ENCODE results near the gene LAMTOR2. TPM values are rescaled to one million over a fixed set of nuclear protein-coding genes. Genes with fewer than 3 reads are reported as not detected.
A peak's percentile ranks its signal among the peaks of the same experiment; 100 is the strongest.

Gene LAMTOR2
- total and polyA plus RNA-seq, 2 experiments from 2014 or later: 67.3 to 108 TPM

- peaks cover 56% of the 10 kb centered on the region for H3F3A ChIP-seq (replicated peaks; ENCODE audit: low read depth)
- peak overlapping the region; percentile 99 for H3K4me2 ChIP-seq
- TF ChIP-seq POLR2AphosphoS5 (IDR thresholded peaks at IDR 0.05; ENCODE audit: low read depth): no peak
- no peak for TF ChIP-seq CREB1 (CRISPR knock-in tag; IDR thresholded peaks at IDR 0.05; ENCODE audit: low read depth)
- no peak for TF ChIP-seq NANOG (IDR thresholded peaks at IDR 0.05; ENCODE audit: borderline replicate concordance)
- no peak for TF ChIP-seq ZNF462 (CRISPR knock-in tag; IDR thresholded peaks at IDR 0.05)
- TF ChIP-seq ZNF331 (CRISPR knock-in tag; IDR thresholded peaks at IDR 0.05; ENCODE audit: low read depth): no peak
- no peak for TF ChIP-seq ZNF114 (CRISPR knock-in tag; IDR thresholded peaks at IDR 0.05)
- TF ChIP-seq EZH2phosphoT487 (IDR thresholded peaks at IDR 0.05; ENCODE audit: unreplicated experiment): no peak
- TF ChIP-seq CTCF (conservative IDR thresholded peaks at IDR 0.05; ENCODE audit: low read depth in 2 of 2): no peak
- TF ChIP-seq ETS1 (IDR thresholded peaks at IDR 0.05): no peak
- TF ChIP-seq STAT1 (IDR thresholded peaks at IDR 0.05; ENCODE audit: unreplicated experiment): no peak
- TF ChIP-seq JUNB (IDR thresholded peaks at IDR 0.05; ENCODE audit: unreplicated experiment): no peak
- H3K79me2 ChIP-seq (replicated peaks; ENCODE audit: insufficient read depth): peaks cover 59% of the 10 kb centered on the region
- 0 out of 2 replicates have a peak overlapping the region, but pooled peaks have one; percentile 30 for H3K27ac Mint-ChIP-seq
- H3K36me3 Mint-ChIP-seq (ENCODE audit: low read depth): peaks cover 60% of the 10 kb centered on the region
- H3K27ac ChIP-seq (ENCODE audit: low read depth): peak overlapping the region; percentile 83
- H3K4me3 ChIP-seq: peak overlapping the region; percentile 54
- no peaks in the 10 kb centered on the region for H3K27me3 ChIP-seq (ENCODE audit: insufficient read depth)
- no peaks in the 10 kb centered on the region; the same call in 1 of the 2 replicates for H3K36me3 ChIP-seq (ENCODE audit: insufficient read depth)
- peaks cover 23% of the 10 kb centered on the region for H3K27me3 Mint-ChIP-seq (ENCODE audit: insufficient read depth, low read depth, poor library complexity)
- H4K20me1 ChIP-seq (replicated peaks; ENCODE audit: insufficient read depth): peaks cover 37% of the 10 kb centered on the region
- H3K9me2 ChIP-seq (ENCODE audit: insufficient read depth): no peaks in the 10 kb centered on the region
- H3K4me1 Mint-ChIP-seq: peaks cover 81% of the 10 kb centered on the region
- no peak for ATAC-seq
- H3K9me3 Mint-ChIP-seq: no peaks in the 10 kb centered on the region
- no peak for DNase-seq (ENCODE audit: low spot score)
- peak overlapping the region; percentile 49 for H3K4me3 Mint-ChIP-seq
- no peak overlapping the region for H2AFZ ChIP-seq
- H3K4me1 ChIP-seq (ENCODE audit: insufficient read depth): peaks cover 87% of the 10 kb centered on the region
Measured at GRCh38 chr1:156075775-156076204, 21.2 kb downstream of the LAMTOR2 start.
